CD4-positive, alpha-beta T cell treated with Interleukin-4 for 1 hour (primary cell): ENCODE results near the gene KBTBD12.

Source experiments
- DNase-seq, 2 donors: peaks; one replicate each; pipeline ENCODE4 v3.0.0-alpha.2; 2020 to 2022

The KBTBD12 gene

DNA sequence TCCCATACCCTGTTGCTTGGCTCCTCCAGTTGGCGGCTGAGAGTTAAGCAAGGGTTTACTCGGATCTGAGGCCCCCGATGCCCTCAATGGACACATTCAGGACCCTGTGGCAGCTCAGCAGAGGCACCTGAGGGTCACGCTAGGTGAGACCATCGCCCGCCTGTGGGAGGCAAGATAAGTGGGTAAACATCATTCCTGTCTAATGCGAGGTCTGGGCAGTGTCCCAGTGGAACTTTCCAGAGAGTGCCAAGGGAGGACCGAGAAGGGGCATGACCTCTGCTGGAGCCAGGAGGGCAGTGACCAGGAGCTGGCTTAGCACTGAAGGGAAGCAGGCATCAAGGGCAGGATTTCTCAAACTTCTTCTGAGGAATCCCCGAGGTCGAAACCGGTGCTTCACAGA lies 71.8 kb downstream of the KBTBD12 start:
- DNase-seq, result no peak

DNA sequence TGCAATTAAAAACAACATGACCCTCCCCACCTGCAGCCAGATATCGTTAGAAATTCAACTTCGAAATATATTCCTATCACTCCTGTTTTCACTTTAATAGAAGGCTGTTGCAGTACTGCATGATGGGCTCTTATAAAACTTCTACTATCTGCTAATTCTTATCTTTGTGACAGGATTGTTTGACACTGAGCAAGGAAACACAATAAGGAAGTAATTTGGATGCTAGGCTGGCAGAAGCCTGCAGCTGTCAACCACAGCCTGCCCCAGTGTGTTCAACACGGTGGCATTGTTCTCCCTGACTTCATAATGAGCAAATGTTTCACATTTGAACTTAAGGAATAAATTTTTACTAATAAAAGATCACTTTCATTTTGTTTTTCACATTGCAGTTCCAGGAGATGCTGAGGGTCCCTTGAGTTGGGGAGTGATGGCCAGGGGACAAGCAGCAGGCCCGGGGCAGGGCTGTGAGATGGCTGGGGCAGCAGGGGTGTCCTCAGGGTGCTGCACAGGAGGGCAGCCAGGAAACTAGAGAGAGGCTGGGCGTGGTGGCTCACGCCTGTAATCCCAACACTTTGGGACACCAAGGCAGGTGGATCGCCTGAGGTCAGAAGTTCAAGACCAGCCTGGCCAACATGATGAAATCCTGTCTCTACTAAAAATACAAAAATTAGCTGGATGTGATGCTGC lies 72.4 kb downstream of the KBTBD12 start:
- no peak for DNase-seq

DNA sequence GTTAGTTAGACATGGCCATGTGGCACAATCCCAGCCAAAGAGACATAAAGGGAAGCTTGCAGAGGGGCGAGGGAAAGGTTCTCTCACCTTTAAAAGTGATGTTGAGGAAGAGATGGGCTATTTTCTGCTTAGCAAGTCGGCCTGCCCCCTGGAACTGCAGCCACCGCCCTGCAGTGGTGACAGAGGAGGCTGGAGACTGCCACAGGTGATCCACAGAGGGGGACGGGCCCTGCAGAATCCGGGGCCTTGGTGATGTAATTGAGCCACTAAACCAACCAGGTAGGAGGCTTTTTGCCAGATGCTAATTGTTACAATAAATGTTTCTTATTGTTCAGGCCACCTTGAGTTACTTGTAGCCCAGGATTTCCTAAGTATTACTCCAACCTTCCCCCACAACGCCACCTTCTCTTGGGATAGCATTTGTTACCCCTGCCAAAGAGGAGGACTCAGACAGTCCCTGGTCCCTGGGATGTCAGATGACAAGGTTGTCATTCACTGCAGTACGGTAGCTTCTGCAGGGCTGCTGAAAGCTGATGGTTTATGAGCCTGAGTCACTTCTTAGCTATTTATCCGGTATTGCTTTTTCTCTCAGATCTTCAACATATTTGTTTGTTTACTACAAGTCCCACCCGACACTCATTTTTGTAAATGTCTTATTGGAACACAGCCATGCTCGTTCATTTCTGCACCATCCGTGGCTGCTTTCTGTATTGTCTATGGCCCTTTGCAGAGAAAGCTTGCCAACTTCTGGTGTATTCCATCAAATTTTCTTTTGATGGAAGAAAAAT lies 73.9 kb downstream of the KBTBD12 start:
- DNase-seq, result no peak

DNA sequence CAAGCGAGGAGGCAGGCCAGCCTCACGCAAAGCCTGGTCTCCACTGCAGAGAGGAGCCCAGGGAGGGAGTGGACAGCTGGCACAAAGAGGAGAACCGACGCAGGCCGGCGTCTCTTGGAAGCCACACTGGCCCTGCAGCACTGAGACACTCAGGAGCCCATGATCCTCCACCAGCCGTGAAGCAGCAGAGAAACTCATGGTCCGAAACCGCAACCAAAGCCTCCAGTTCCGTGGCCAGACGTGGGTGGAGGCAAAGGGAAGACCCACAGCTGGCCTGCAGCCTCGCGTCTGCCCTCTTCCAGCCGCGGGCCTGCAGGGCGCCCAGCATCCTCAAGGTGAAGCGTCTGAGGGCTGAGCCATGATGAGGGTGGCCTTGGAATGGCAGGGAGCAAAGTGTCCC lies 75.0 kb downstream of the KBTBD12 start:
- no peak for DNase-seq

DNA sequence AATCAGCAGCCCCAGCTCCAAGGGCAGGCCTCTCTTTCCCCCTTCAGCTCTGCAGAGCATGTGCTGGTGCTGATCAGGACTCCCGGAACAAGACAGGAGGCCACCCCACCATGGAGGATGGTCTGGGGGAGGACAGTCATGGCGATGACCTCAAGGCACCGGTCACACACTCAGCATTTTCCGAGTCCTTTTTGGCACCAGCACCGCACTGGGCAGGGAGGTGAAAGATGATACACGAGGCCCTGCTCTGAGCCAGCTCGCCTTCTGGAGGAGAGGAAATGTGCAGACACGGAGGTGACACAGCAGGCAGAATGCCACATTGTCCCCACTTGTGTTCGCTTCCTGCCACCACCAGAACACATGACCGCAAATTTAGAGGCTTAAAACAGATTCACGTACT lies 75.4 kb downstream of the KBTBD12 start:
- DNase-seq, result no peak

DNA sequence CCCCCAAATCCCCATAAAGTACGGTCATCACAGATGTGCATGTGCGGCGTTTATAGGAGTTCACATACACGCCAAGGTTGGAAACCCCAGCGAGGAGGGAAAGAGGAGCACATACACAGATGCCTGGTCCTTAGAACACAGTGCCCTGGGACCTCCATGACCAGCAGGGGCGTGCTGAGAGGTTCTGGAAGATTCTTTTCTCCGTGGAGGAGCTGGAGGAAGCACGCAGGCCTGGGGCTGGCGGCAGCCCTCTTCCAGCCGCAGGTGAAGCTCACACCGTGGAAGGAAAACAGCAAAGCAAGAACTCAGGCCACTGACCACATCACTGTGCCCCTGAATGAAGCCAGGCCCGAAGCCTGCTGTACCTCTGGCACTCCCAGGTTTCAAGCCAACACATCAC lies 76.2 kb downstream of the KBTBD12 start:
- no peak for DNase-seq

DNA sequence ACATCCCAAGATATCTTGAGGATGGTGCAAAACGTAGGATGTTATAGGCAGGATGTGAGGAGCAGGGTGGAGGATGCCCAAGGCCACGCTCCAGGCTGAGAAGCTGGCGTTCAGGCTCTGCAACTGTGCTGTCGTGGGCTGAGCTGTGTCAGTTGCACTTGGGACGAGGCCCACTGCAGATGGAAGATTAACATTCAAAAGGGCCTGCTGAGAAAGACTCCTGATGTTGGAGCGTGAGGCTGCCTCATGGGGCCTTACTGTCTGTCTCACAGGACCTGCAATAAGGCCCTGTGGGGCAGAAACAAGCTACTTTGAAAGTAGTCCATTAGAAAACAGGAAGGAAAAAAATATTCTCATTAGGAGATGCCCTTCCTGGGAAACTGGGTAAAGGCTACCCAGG lies 76.6 kb downstream of the KBTBD12 start:
- no peak for DNase-seq

DNA sequence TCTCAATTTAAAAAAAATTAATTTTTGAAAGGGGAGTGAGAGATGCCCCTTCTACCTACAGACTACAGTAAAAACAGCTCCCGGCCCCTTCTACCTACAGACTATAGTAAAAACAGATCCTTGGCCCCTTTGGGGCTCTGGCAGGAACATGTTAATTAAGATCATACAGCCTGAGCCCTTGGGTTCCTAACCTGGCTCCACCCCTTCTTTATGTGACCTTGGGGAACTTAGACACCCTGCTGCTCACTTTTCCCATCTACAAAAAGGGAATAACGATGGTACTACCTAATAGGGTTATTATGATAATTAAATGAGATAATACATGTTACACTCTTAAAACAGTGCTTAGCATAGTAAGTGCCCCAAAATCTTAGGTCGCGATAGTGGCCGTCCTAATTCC lies 77.1 kb downstream of the KBTBD12 start:
- no peak for DNase-seq

DNA sequence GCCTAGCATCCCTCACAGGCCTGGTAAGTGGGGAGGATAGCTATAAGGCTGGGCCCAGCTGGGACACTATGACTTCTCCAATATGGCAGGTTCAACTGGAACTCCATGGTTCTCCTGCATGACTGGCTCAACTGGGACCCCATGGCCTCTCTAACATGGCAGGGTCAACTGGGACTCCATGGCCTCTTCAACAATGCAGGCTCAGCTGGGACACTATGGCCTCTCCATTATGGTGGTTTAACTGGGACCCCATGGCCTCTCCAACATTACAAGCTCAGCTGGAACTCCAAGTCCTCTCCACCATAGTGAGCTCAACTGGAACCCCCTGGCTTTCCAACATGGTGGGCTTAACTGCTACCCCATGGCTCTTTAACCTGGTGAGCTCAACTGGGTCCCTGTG lies 79.0 kb downstream of the KBTBD12 start:
- DNase-seq, result no peak

DNA sequence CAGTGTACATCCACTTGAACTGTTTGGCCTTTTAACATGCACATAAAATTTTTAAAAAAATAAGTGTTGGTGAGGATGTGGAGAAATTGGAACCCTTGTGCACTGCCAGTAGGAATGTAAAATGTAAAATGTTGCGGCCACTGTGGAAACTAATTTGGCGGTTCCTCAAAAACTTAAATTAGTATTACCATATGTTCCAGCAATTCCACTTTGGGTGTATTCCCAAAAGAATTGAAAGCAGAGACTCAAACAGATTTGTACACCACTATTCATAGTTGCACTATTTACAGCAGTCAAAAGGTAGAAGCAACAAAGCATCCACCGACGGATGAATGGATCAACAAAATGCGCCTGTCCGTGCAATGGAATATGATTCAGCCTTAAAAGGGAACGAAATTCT lies 82.0 kb downstream of the KBTBD12 start:
- DNase-seq, result no peak

DNA sequence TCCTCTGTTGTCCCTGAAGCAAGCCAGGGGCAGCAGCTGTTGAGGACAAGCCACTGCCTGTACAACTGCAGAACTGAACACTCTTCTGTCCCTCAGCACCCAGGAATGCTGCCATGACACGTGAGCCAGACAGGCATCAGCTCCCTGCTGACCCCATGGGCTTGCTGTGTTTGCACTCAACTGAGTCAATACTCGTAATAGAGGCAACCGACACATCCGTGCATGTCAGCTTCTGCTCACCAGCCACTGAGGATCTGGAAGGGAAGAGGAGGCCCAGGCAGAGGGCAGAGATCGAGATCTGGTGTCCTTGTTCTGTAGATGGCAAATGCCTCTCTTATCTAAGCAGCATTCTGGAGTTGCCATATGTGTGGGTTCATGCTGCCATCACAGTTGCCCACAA lies 82.9 kb downstream of the KBTBD12 start:
- DNase-seq, result no peak

DNA sequence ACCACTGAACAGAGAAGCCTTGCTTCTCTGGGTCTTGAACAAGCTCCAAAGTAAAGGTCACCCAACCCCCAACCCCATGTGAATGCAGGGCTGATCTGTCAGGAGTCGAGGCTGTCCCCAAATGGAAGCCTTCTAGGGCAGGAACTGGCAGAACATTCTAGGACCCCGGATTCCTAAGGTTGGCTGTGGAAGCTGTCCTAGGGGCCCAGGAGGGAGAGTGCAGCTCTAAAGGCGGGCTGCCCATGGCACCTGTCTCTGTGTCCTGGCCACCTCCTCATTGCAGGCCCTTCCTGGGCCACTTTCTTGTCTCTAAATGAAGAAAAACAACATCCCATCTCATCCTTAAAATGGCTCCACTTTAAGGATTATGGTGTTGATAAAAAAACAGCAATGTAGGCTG lies 83.6 kb downstream of the KBTBD12 start:
- DNase-seq, result no peak

DNA sequence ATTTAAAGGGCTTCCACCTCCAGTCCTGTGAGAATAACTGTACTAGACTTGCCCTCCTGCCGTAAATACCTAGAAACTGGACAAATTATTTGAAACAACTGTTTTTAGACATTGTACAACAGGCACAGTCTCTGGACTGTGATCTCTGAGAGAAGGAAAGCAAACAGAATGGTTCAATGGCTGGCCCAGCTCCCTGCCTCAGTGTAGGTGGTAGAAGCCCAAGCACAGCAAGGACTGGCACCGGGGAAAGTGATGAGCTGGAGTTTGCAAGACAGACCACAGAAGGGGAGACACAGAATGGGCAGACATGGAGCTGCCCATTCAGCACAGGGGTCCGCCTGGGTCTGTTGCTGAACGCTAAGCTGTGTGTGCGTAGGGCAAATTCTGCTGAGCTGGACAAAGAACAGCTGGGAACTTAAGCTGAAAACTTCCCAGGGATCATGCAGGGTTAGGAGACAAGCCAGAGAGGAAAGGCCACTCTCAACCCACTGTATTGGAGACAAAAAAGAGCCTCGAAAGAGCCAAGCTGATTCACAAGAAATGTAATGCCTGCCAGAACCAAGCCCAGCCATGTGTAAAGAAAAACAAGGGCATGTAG lies 84.6 kb downstream of the KBTBD12 start:
- DNase-seq, result no peak

DNA sequence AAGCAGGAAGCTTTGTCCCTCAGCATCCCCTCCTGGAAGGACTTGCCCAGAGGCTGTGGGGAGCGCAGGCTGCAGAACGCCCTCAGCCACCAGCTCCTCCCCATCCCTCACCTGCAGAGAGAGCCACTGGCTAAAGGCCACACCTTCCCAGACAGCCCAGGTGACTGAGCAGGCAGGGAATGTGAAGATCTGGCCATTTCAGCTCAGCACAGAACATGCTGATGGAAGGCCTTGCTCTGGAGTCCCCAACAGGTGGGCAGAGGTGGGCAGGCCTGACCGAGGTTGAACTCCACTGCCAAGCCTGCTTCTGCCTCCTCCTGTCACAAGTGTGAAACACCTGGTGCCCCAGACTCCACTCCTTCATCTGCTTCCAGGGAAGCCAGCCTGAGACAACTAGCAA lies 86.5 kb downstream of the KBTBD12 start:
- DNase-seq, result no peak

DNA sequence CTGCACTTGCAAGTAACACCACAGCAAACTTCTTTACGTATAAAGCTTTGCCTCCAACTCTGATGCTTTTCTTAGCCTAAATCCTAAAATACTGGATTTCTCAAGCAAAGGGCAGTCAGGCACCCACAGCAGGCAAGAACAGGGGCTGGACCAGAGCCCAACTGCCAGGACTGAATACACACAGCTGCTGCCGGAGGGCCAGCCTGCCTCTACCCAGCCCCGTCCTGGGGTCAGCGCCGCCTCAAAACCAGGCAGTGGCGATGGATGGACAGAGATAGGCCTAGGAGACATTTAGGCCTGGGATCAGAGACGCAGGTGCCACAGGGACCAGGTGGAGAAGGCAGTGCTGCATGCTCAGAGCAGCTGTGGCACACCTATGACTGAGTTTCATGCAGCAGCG lies 89.6 kb downstream of the KBTBD12 start:
- no peak for DNase-seq

DNA sequence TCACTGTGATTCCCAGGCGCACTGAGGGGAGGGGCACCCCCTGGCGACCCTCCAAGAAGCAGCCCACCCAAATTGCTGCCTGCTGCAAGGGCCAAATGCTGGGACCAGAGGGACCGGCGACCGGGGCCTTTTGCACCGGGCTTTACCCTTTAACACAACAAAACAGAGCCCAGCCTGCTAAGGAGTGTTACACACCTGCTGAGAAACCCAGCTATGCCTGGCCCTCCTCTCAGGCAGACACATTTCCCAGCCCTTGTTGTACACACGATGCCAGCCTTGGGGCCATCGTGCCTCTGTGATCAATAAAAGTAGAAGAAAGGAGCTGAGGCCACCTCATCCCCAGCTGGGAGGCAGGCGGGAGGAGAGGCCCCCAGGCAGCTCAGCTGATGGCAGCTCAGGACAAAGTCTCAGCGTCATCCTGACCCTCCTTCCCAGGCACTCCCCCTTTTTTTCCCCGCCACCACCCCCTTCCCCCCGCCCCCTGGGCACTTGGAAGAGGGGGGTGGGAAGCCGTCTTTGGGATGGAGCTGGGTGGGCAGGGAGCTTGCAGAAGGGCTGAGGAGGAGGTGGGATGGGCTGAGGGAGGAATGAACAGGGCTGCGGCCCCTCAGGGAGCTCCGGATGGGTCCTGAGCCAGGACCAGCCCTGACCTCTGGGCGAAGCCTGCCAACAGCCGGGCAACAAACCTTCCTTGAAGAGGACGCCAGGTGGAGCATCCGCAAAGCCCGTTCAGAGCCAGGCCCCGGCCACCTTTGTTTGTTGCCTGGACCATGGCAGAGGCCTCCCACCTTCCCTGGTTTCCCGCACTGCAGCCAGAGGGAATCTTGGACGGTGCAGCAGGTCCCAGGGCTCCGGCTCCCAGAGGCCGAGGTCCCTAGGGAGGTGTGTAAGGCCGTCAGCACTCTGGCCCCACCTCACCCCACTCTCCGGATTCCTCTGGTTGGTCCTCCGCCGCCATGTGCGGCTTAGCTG lies 91.3 kb downstream of the KBTBD12 start:
- DNase-seq, result no peak

DNA sequence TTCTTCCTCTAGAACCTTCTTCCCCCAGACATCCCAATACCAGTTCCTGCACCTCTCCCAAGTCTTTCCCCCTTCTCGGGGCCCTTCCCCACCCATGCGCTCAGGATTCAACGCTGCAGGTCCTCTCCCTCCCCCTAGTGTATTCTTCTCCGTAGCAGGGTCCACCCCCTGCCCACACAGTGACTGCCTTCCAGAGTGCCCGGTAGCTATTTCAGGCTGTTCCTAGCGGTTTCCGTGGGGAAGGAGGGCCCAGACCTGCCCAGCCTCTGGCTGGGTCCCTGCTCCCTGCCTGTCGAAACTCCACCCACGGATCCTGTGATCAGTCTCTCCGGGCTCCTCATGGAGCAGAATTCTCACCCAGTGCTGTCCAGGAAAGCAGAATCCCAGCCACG lies 92.0 kb downstream of the KBTBD12 start:
- DNase-seq, result no peak

DNA sequence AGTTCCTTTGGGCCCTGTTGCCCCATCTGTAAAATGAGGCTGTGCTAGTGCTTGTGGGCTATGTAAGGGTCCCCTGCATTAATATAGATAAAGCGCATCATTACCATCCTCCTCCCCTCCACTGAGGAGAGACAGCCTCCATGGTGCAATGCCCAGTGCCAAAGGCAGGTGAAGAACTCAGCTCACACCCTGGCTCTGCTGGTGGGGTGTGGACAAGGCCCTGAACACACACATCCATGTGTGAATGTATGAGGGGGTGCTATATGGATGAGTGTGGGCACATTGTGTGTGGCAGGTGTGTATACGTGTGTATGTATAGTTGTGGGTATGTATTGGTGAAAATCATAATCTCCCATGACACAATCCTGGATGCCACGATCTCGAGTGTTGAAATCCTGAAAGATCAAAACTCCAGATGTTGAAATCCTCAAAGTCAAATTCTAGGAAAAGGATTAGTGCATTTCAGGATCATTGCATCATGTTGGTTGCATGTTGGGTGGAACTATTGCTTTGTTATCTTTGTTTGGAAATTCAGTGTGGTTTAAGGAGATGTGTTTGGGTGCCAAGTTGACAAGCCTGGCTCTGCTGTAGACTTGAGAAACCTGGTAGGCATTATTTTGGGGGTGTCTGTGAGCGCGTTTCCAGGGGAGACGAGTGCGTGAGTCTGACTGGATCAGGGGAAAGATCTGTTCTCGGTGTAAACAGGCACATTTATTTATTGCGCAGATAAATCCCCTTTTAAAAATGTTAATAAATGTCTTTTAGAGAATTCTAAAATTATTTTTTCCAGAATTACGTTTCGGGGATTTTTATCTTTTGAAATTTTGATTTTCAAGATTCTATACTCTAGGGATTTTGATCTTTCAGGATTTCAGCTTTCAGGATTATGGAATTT lies 95.2 kb downstream of the KBTBD12 start:
- no peak for DNase-seq

DNA sequence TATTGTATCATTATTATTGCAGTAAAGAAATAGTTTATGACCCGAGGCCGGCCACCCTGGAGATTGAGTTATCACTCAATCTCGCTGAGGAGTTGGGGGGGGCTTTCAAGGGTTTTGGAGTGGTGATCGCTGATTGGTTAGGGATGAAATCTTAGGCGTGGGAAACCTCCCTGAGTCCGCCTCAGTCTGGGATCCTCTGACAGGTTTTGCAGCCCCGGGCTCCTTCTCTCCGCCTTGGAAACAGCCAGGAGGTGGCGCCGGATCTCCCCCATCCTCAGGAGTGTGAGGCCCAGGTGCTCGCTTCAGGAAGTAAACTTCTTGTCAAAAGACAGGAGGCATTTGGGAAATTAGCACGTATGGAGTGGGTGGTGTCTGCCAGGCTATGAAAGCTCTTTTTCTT lies 96.1 kb downstream of the KBTBD12 start:
- no peak for DNase-seq

DNA sequence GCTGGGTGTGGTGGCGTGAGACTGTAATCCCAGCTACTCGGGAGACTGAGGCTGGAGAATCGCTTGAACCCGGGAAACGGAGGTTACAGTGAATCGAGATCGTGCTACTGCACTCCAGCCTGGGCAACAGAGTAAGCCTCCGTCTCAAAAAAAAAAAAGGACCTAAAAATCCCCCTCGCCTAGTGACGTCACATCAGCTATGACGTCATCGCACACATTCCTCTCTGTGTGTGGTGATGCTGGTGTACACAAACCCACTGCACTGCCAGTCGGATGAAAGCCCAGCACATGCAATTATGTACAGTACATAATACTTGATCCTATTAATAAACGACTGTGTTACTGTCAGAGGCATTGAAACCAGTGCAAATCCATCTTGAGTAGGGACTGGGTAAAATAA lies 97.0 kb downstream of the KBTBD12 start:
- no peak for DNase-seq

DNA sequence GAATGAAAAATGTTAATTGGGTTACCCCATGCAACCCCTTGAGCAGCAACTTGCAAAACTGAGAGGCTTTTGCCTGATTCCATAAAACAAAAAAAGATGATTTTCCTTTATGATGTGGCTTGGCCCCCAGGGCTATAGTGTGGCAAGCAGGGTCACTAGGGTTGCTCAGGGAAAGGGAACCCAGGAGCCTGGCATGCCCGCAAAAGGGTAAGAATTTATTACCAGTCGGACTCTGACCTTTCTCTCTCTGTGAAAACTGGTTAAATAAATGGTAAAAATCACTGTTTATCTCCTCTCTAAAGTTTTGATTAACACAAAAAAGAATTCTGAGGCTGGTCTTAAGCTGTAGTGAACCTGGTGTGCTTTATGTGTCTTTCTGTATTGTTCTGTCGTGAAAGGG lies 99.5 kb downstream of the KBTBD12 start:
- no peak for DNase-seq

DNA sequence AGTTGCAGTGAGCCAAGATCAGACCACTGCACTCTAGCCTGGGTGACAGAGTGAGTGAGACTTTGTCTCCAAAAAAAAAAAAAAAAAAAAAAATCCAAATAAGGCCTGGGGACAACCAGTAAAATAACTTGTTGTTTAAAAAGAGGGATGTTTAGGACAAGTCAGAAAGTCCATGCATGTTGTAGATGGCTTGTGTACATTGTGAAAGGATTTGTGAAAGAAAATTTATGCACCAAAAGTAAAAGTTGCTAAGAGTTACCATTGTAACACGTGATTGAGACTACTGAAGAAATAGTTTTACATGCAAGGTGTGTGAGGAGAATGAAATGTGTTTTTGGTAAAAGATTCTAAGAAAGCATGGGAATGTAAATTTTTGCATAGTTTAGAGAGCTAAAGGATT lies 101.5 kb downstream of the KBTBD12 start:
- no peak for DNase-seq
